DND-41 (cell line): Measurements from ENCODE around the gene NLRP6.
A peak's percentile ranks its signal among the peaks of the same experiment; 100 is the strongest.
"Not testable (repeated sequence)": the region's sequence is repeated elsewhere in the genome, so short reads cannot be mapped to it uniquely, and the experiment has no call there.

Experiments
- ATAC-seq: fragments of 200-7000 bp; cut with Tn5 transposase; 3 replicates; pipeline ENCODE4 v1.9.1; 2021; ENCODE audit warnings: low read depth; ENCODE audit not compliant: insufficient read depth
- DNase-seq: peaks from one replicate; pipeline ENCODE4 v3.0.0-alpha.2; 2020
- H2AFZ ChIP-seq: 2 replicates; pipeline ENCODE4 v1.6.0; 2012; ENCODE audit warnings: low read depth, low read length
- H3K27ac ChIP-seq: 2 replicates; pipeline ENCODE4 v1.5.1; 2012; ENCODE audit warnings: low read length, inconsistent platforms
- H3K27me3 ChIP-seq: fragments of 200-600 bp; sonication (generic); 2 replicates; pipeline ENCODE4 v1.6.0; 2012; ENCODE audit warnings: low read length, mild to moderate bottlenecking, inconsistent platforms; ENCODE audit not compliant: insufficient read depth, poor library complexity
- H3K36me3 ChIP-seq: 2 replicates; pipeline ENCODE4 v1.5.1; 2012; ENCODE audit warnings: low read length, inconsistent platforms; ENCODE audit not compliant: insufficient read depth
- H3K4me1 ChIP-seq: 2 replicates; pipeline ENCODE4 v1.5.1; 2012; ENCODE audit warnings: mild to moderate bottlenecking, low read length; ENCODE audit not compliant: insufficient read depth
- H3K4me2 ChIP-seq: 2 replicates; pipeline ENCODE4 v1.6.0; 2012; ENCODE audit warnings: mild to moderate bottlenecking, moderate library complexity, low read length, inconsistent platforms; ENCODE audit not compliant: insufficient read depth
- H3K4me3 ChIP-seq, 2 experiments: fragments of 200-600 bp in 1 of 2; shearing (Covaris generic) in 1 of 2; 2 replicates each; pipeline ENCODE4 v1.5.1; 2012 to 2016; ENCODE audit warnings: inconsistent platforms in 2 of 2, low read length in 2 of 2, mild to moderate bottlenecking in 2 of 2, low read depth in 1 of 2, moderate library complexity in 1 of 2
- H3K79me2 ChIP-seq: 2 replicates; pipeline ENCODE4 v1.6.0; 2012; ENCODE audit warnings: low read length, inconsistent platforms; ENCODE audit not compliant: insufficient read depth
- H3K9ac ChIP-seq: 2 replicates; pipeline ENCODE4 v1.6.0; 2012; ENCODE audit warnings: low read depth, mild to moderate bottlenecking, inconsistent platforms, low read length, moderate library complexity
- H3K9me3 ChIP-seq: 2 replicates; pipeline ENCODE4 v1.5.1; 2012; ENCODE audit warnings: low read length, moderate library complexity, mild to moderate bottlenecking, inconsistent platforms; ENCODE audit not compliant: insufficient read depth, severe bottlenecking
- H4K20me1 ChIP-seq: 2 replicates; pipeline ENCODE4 v1.6.0; 2012; ENCODE audit warnings: low read length; ENCODE audit not compliant: insufficient read depth
- EZH2 ChIP-seq: IDR thresholded peaks from 3 replicates; pipeline ENCODE4 v1.6.1; 2012; ENCODE audit warnings: borderline replicate concordance, low read depth, mild to moderate bottlenecking, moderate library complexity, low read length, inconsistent platforms; ENCODE audit not compliant: severe bottlenecking
- TF ChIP-seq, protein P1 (sequence below): IDR thresholded peaks from 2 replicates; pipeline ENCODE4 v1.5.1; 2012; ENCODE audit warnings: borderline replicate concordance, low read length, moderate library complexity, mild to moderate bottlenecking; ENCODE audit not compliant: poor library complexity, severe bottlenecking; ENCODE audit errors: extremely low read depth

The NLRP6 gene

DNA sequence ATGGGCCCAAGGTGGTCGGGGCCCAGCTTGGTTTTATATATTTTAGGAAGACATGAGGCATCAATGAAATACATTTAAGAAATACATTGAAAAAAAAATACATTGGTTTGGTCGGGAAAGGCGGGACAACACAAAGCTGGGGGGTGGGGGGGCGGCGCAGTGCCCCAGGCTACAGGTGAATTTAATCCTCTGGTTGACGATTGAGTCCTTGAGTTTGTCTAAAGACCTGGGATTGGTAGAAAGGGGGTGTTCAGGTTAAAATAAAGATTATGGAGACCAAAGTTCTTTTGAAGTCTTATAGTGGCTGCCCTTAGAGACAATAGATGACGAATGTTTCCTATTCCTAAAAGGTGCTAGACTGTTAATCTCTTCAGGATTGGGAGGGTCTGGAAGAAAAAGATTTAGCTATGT, 38.7 kb downstream of the NLRP6 start:
- Histone ChIP-seq H3K4me3 (peak overlapping the region; percentile 44 to 64; a peak in 3 of 4 replicates), H3K9ac (peak overlapping the region; percentile 72), H2AFZ (no peak overlapping the region), H4K20me1 (peaks cover 19% of the 10 kb centered on the region), H3K9me3 (no peaks in the 10 kb centered on the region), H3K36me3 (peaks cover 25% of the 10 kb centered on the region), H3K79me2 (peaks cover 46% of the 10 kb centered on the region), H3K4me2 (peak overlapping the region; percentile 88), H3K27ac (peak overlapping the region; percentile 83; the same call in 1 of the 2 replicates), H3K4me1 (peaks cover 64% of the 10 kb centered on the region), H3K27me3 (no peaks in the 10 kb centered on the region)
- ATAC-seq (no peak), DNase-seq (no peak)
- TF ChIP-seq, protein P1, sequence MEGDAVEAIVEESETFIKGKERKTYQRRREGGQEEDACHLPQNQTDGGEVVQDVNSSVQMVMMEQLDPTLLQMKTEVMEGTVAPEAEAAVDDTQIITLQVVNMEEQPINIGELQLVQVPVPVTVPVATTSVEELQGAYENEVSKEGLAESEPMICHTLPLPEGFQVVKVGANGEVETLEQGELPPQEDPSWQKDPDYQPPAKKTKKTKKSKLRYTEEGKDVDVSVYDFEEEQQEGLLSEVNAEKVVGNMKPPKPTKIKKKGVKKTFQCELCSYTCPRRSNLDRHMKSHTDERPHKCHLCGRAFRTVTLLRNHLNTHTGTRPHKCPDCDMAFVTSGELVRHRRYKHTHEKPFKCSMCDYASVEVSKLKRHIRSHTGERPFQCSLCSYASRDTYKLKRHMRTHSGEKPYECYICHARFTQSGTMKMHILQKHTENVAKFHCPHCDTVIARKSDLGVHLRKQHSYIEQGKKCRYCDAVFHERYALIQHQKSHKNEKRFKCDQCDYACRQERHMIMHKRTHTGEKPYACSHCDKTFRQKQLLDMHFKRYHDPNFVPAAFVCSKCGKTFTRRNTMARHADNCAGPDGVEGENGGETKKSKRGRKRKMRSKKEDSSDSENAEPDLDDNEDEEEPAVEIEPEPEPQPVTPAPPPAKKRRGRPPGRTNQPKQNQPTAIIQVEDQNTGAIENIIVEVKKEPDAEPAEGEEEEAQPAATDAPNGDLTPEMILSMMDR = no peak
- TF ChIP-seq EZH2 = no peak

DNA sequence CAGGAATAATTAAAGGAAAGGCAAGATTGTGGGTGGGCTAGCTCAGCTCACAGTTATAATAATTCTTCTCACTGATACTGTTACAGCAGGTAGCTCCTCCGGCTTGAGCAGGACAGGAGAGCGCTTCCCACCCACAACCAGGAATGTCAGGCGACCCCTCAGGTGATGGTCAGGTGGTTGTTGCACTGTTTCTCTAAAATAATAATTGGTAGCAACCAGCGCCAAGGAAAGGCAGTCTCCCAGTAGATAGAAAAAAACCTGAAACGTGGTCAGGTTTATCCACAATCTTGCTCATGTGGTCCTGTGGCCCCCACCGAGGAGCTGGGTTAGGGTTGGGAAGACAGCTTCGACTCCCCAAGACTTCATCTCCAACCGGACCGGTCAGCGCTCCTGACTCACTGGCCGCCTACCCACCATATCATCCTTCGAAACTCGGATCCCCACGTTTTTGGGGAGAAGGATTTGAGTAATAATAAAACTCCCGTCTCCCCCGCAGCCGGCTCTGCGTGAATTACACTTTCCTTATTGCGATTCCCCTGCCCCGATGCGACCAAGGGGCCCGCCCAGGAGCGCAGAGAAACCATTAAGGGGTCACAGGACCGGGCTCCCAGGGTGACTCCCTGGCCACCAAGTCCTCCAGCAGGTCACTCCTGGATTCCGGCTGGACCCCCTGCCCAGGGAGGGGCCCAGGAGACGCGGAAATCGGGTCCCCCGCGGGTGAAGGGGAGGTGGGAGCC, 39.6 kb downstream of the NLRP6 start:
- H4K20me1 ChIP-seq = peaks cover 19% of the 10 kb centered on the region
- not testable (repeated sequence) for ATAC-seq, H3K27me3 ChIP-seq, H3K9ac ChIP-seq, DNase-seq, H3K27ac ChIP-seq, H3K9me3 ChIP-seq, H2AFZ ChIP-seq
- peak overlapping the region in 1 of 2 experiments; percentile 64; a peak in 2 of 4 replicates for H3K4me3 ChIP-seq
- H3K36me3 ChIP-seq = peaks cover 25% of the 10 kb centered on the region
- peak overlapping the region; percentile 88 for H3K4me2 ChIP-seq
- H3K4me1 ChIP-seq = peaks cover 55% of the 10 kb centered on the region
- peaks cover 46% of the 10 kb centered on the region for H3K79me2 ChIP-seq

DNA sequence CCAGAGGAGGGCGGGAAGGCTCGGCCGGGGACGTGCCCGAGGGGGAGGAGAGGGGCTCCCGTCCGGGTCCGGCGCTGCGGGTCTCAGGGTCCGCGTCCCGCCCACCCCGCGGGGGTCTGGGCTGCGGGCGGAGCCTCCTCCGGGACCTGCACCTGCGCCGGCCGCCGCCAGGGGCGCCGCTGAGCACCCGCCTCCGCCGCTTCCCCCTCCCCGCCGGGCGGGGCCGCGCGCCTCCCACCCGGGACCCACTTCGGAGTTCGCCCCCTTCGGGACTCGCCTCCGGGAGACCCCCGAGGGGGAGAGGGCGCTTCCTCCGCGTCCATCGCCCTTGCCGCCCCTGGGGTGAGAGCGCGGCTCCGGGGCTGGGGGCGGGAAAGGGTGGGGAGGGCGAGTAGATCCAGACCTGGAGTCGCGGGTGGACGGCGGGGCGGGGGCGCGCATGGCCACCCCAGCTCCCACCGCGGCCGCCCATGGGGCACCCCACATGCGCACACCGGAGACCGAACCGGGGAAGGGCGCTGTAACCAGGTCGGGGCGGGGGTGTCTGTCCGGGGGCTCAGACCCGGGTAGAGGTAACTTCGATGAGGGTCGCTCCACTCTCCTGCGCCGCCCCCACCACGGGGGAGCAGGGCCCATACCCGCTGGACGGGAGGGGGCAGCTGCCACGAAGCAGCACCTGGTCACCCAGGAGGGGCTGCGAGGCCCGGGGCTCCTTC, 40.4 kb downstream of the NLRP6 start:
- Histone ChIP-seq H3K9ac (peak overlapping the region; percentile 55), H3K79me2 (peaks cover 40% of the 10 kb centered on the region), H3K4me1 (peaks cover 48% of the 10 kb centered on the region), H3K36me3 (peaks cover 25% of the 10 kb centered on the region), H3K4me2 (peak overlapping the region; percentile 88), H3K4me3 (peak overlapping the region in 1 of 2 experiments; percentile 56; a peak in 3 of 4 replicates), H4K20me1 (peaks cover 19% of the 10 kb centered on the region)
- H2AFZ ChIP-seq, H3K27ac ChIP-seq, H3K9me3 ChIP-seq, H3K27me3 ChIP-seq, DNase-seq: not testable (repeated sequence)
- ATAC-seq = peak; percentile 29

DNA sequence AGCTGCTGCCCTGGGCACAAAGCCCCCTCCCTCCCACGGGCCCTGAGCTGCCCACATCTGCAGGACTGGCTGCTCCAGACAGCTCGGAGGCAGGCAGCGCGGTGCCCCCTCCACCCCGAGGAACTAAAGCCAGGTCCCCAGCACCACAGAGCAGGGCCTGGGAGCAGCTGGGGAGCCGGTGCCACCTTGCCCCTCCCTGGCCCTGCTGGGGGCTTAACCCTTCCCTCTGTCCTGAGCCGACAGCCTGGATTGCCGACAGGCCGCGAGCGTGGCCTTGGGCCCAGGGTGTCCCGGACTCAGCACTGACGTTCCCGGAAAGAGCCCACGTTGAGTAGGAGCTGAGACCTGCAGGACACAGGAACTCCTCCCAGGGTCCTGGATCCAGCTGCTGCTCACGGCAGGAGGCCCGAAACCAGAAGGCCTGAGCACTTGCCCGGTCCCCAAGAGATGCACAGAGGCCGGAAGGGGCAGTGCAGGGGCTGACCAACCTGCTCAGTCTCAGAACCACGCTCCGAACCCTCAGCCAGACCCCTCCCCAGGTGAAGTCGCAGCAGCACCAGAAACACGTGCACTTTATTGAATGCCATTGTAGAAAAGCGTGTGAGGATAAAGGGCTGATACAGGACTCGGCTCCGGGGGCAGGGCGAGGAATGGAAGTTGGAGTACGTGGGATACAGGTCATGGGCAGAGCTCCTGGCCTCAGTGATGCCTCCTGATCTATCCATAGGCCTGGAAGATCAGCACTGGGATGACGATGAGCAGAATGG, 41.1 kb downstream of the NLRP6 start:
- Histone ChIP-seq H3K9ac (peak overlapping the region; percentile 55), H3K4me3 (peak overlapping the region in 1 of 2 experiments; percentile 56; a peak in 3 of 4 replicates), H3K4me1 (peaks cover 46% of the 10 kb centered on the region), H3K36me3 (peaks cover 22% of the 10 kb centered on the region), H3K79me2 (peaks cover 34% of the 10 kb centered on the region), H3K4me2 (peak overlapping the region; percentile 63), H4K20me1 (peaks cover 19% of the 10 kb centered on the region)
- H3K27me3 ChIP-seq, H3K27ac ChIP-seq, H3K9me3 ChIP-seq, H2AFZ ChIP-seq: not testable (repeated sequence)
- peak; percentile 51 for DNase-seq
- ATAC-seq = peak; percentile 44

DNA sequence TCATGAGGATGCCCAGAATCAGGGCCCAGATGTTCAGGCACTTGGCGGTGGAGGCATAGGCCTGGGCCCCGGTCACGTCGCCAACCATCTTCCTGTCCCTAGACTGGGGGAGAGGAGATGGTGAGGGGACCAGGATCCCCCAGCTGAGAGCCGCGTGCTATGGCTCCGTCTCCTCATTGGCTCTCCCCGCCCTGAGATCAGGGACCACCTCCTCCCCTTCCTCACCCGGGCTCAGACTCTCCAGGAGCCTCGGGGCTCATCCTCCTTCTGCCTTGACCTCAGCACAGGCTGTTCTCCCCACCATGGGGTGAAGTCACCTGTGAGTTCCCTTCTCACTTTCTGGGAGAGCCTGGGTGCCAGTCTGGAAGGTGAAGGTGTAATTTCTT, 41.7 kb downstream of the NLRP6 start:
- not testable (repeated sequence) for H3K9me3 ChIP-seq, H2AFZ ChIP-seq, H3K9ac ChIP-seq, H3K27me3 ChIP-seq, H3K27ac ChIP-seq, DNase-seq
- Histone ChIP-seq H3K4me3 (peak overlapping the region in 1 of 2 experiments; percentile 25; a peak in 1 of 4 replicates), H4K20me1 (peaks cover 17% of the 10 kb centered on the region), H3K4me2 (peak overlapping the region; percentile 63), H3K36me3 (peaks cover 18% of the 10 kb centered on the region), H3K79me2 (peaks cover 28% of the 10 kb centered on the region), H3K4me1 (peaks cover 44% of the 10 kb centered on the region)
- ATAC-seq = 0 out of 3 replicates have a peak, but pooled peaks have one; percentile 8
